Aorta (tissue), 5 donors: ENCODE measurements around the gene BICDL2. TPM values are rescaled to one million over a fixed set of nuclear protein-coding genes. Genes with fewer than 3 reads are reported as not detected.

Source experiments
- ATAC-seq: fragments of 200-7000 bp; cut with Tn5 transposase; one replicate; pipeline ENCODE4 v1.9.1; 2022; ENCODE audit warnings: moderate library complexity; ENCODE audit not compliant: low FRiP score
- DNase-seq, 2 donors: peaks; one replicate each; pipeline ENCODE4 v3.0.0-alpha.2; 2020
- H3K27ac ChIP-seq, 2 donors: one replicate each; pipeline ENCODE4 v1.5.1; 2013; ENCODE audit warnings: low read length in 2 of 2, mild to moderate bottlenecking in 2 of 2, moderate library complexity in 2 of 2, control low read depth in 1 of 2, inconsistent platforms in 1 of 2, low read depth in 1 of 2
- H3K27me3 ChIP-seq, 2 donors: one replicate each; pipeline ENCODE4 v1.6.1; 2013; ENCODE audit warnings: control low read depth in 1 of 2, low read length in 1 of 2, mild to moderate bottlenecking in 1 of 2, moderate library complexity in 1 of 2; ENCODE audit not compliant: insufficient read depth in 2 of 2, control insufficient read depth in 1 of 2
- H3K36me3 ChIP-seq, 2 donors: one replicate each; pipeline ENCODE4 v1.6.1; 2013; ENCODE audit warnings: control low read depth in 1 of 2, low read length in 1 of 2, mild to moderate bottlenecking in 1 of 2; ENCODE audit not compliant: insufficient read depth in 2 of 2, control insufficient read depth in 1 of 2
- H3K4me1 ChIP-seq, 2 donors: one replicate each; pipeline ENCODE4 v1.6.1; 2013; ENCODE audit warnings: low read length in 2 of 2, control low read depth in 1 of 2, mild to moderate bottlenecking in 1 of 2, moderate library complexity in 1 of 2; ENCODE audit not compliant: insufficient read depth in 2 of 2, control insufficient read depth in 1 of 2
- H3K4me3 ChIP-seq, 2 donors: one replicate each; pipeline ENCODE4 v1.5.1; 2013; ENCODE audit warnings: low read length in 2 of 2, control low read depth in 1 of 2, mild to moderate bottlenecking in 1 of 2
- H3K9me3 ChIP-seq: one replicate; pipeline ENCODE4 v1.6.1; 2013; ENCODE audit warnings: mild to moderate bottlenecking, low read length; ENCODE audit not compliant: control insufficient read depth
- WGBS, 2 donors: extraction: QIAGEN DNeasy Blood & Tissue Kit; methylation state at CpG; one replicate each; pipeline ENCODE4 v1.1.7; 2013; 5-methylcytosine and 5-hydroxymethylcytosine counted together
- intact Hi-C, 2 donors: fragments of 100-400 bp; cut with DNase I; formaldehyde crosslinking; loops; one replicate each; pipeline versions ENCODE4 v1.14.2 to v1.15.0; 2022
- polyA plus RNA-seq, 2 donors: library from polyadenylated mRNA; stranded (reverse); fragments of 200-250 nt; gene quantifications; one replicate each; pipeline ENCODE4 v1.2.3, GENCODE V29; 2013
- total RNA-seq, 2 donors: library from RNA; stranded (reverse); fragmentation: NEBNext Ultra II Directional; extraction: Animal tissue kit (Norgen Biotek cat#: 25700); gene quantifications; one replicate each; pipeline ENCODE4 v1.2.1, GENCODE V29; 2021
- donor health status: healthy with polysubstance abuse.
- donor health status: Bipolar disorder and iron deficiency.
- donor health status: DM: no; HTN: no; CAD: no.
- donor health status: DM: no; HTN: no; CAD: no.
- donor health status: DM: yes; HTN: yes; CAD: no.

The BICDL2 gene
- total and polyA plus RNA-seq, 4 donors = 0.05 to 3.6 (median 0.14) TPM

DNA sequence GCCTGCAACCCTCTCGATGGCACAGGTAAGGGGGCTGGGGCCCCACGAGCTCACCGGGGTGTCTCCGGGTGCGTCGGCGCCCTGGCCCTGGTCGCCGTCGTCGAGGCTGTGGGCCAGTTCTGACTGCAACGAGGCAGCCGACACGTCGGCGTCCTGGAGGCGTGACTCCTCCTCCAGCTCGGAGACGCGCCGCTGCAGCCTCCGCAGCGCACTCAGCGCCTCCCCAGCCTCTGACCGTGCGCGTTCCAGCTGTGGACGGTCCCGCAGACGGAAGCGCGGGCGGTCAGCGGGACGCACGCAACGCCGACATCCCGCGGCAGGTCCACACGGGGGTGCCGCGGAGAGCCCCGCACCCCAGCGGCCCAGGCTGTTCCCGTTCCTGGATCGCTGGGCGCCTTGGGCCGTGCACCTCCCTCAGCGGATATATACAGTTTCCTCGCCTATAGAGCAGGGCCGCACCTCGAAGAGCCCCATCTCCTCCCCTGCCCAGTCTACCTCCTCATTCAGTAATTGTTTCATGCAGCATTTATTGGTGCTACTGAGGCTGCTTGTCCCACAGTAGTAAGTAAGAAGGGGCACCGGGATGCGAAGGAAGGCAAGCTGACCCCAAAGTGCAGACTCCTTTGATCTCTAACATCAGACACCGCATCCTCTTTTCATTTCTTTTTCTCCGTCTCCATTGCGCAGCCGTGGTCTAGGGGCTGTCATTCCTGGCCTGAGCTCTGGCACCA is 7.1 kb downstream of the BICDL2 start:
- Histone ChIP-seq H3K4me1 (no peaks in the 10 kb centered on the region), H3K27me3 (no peaks in the 10 kb centered on the region), H3K9me3 (no peaks in the 10 kb centered on the region), H3K4me3 (no peak overlapping the region), H3K36me3 (peaks cover 0 to 1% of the 10 kb centered on the region in 2 donors), H3K27ac (no peak overlapping the region)
- intact Hi-C loops = no loop called here
- WGBS, 2 donors = 13 to 15% methylated on average over 55 to 59 of the region's 59 CpGs
- ATAC-seq (no peak), DNase-seq (peak in 1 of 2 donors; percentile 71)

DNA sequence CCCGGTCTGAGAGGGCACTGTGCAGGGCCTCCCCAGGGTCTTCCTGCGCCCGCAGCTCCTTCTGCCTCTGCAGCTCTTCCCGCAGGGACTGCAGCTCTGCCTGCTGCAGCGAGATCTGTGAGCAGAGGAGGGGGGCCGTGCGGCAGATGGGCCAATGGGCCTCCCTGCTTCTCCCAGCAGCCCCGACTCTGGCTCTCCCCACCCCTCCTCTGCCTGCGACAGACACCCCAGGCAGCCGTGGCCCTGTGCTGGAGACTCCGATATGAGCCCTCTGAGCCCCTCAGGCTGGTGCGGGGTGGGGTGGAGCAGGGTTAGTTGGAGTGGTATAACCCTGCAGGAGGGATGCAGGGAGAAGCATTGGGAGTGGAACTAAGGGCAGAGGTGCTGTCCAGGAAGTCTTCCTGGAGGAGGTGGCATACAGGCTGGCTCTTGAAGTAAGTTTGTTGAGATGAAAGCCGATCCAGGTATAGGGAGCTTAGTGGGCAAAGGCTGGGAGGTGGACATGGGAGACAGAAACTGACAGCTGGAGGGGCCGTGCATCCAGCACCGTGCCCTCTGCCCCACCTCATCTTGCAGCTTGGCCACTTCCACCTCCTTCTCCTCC is 7.9 kb downstream of the BICDL2 start:
- H3K27me3 ChIP-seq = no peaks in the 10 kb centered on the region
- no peaks in the 10 kb centered on the region for H3K9me3 ChIP-seq
- H3K4me3 ChIP-seq = no peak overlapping the region
- H3K27ac ChIP-seq = no peak overlapping the region
- DNase-seq = no peak
- intact Hi-C loops = no loop called here
- no peak for ATAC-seq
- peaks cover 0 to 1% of the 10 kb centered on the region in 2 donors for H3K36me3 ChIP-seq
- 41% methylated on average over 15 of the region's 15 CpGs for WGBS, 2 donors
- H3K4me1 ChIP-seq = no peaks in the 10 kb centered on the region

DNA sequence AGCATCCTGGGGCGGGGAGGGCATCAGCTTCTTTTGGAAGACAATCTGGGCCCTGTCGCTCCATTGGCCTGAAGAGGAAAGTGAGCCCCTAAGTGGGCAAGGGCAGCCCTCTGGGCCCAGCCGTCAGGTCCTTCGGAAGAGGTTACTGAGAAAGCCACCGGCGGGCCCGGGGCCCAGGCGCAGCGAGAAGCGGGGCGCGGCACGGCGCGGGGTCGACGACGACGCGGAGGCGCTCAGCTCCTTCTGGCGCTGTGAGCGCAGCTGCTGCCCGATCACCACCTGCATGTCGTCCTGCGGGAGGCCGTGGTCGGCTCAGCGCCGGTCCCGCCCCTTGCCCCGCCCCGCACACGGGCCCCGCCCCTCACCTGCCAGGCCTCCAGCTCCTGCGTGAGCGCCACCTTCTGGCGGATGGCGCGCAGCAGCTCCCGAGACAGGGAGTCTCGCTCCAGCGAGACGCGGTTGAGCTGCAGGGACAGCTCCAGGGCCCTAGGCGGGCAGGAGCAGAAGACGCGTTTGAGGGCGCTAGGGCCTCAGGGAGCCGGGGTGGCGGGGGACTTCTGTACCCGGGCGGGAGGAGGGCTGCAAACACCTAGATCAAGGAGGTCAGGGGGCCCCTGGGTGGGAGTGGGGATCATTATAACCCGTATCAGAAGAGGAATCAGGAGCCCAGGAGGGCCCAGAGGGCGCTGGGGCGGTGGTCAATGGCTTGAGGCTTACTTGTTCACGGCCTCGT is 8.6 kb downstream of the BICDL2 start:
- Histone ChIP-seq H3K27me3 (no peaks in the 10 kb centered on the region), H3K36me3 (peaks cover 0 to 1% of the 10 kb centered on the region in 2 donors), H3K4me1 (no peaks in the 10 kb centered on the region), H3K9me3 (no peaks in the 10 kb centered on the region), H3K4me3 (no peak overlapping the region), H3K27ac (no peak overlapping the region)
- no peak for ATAC-seq
- DNase-seq = peak; percentile 80 to 92
- 28 to 33% methylated on average over 56 to 58 of the region's 58 CpGs for WGBS, 2 donors
- intact Hi-C loops = no loop called here

DNA sequence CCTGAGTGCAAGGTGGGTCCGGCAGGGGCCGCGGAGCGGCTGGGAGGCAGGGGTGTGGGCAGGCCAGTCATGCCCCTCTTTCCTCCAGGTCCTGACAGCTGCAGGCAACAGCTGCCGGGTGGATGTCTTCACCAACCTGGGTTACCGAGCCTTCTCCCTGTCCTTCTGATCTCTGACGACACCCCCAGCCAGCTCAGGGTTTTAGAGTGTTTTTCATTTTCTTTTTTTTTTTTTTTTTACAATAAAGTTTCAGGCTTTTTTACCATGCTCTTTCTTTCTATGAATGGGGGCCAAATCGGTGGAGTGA is 9.3 kb downstream of the BICDL2 start:
- peaks cover 0 to 1% of the 10 kb centered on the region in 2 donors for H3K36me3 ChIP-seq
- intact Hi-C loops = no loop called here
- H3K27ac ChIP-seq = no peak overlapping the region
- H3K4me3 ChIP-seq = no peak overlapping the region
- WGBS, 2 donors = 88 to 92% methylated on average over 8 of the region's 8 CpGs
- no peaks in the 10 kb centered on the region for H3K27me3 ChIP-seq
- H3K4me1 ChIP-seq = no peaks in the 10 kb centered on the region
- H3K9me3 ChIP-seq = no peaks in the 10 kb centered on the region
- DNase-seq = no peak
- ATAC-seq = no peak

DNA sequence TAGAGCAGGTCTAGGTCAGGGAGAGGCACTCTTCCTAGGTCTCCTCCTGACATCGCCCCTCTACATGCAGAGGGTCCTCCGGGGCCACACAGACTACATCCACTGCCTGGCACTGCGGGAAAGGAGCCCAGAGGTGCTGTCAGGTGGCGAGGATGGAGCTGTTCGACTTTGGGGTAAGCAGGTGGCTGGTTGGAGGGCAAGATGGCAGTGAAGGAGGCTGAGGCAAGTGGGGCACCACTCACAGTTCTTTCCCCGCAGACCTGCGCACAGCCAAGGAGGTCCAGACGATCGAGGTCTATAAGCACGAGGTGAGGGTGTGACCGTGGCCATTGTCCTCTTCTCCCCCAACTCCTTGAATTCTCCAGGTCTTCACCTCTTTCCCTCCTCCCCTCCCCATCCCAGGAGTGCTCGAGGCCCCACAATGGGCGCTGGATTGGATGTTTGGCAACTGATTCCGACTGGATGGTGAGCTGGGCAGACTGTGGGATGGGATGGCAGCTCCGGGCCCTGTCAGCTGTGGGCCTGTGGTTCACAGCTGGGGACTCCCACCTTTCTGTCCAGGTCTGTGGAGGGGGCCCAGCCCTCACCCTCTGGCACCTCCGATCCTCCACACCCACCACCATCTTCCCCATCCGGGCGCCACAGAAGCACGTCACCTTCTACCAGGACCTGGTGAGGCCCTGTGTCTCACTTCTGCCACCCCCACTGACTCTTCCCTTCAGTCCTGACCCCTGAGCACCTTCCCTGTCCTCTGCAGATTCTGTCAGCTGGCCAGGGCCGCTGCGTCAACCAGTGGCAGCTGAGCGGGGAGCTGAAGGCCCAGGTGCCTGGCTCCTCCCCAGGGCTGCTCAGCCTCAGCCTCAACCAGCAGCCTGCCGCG is 9.9 kb downstream of the BICDL2 start:
- DNase-seq (peak in 1 of 2 donors; percentile 53), ATAC-seq (no peak)
- H3K9me3 ChIP-seq = no peaks in the 10 kb centered on the region
- H3K4me3 ChIP-seq = no peak overlapping the region
- 94 to 95% methylated on average over 23 to 24 of the region's 24 CpGs for WGBS, 2 donors
- no peaks in the 10 kb centered on the region for H3K4me1 ChIP-seq
- peaks cover 0 to 1% of the 10 kb centered on the region in 2 donors for H3K36me3 ChIP-seq
- no peaks in the 10 kb centered on the region for H3K27me3 ChIP-seq
- no peak overlapping the region for H3K27ac ChIP-seq
- intact Hi-C loops = no loop called here

DNA sequence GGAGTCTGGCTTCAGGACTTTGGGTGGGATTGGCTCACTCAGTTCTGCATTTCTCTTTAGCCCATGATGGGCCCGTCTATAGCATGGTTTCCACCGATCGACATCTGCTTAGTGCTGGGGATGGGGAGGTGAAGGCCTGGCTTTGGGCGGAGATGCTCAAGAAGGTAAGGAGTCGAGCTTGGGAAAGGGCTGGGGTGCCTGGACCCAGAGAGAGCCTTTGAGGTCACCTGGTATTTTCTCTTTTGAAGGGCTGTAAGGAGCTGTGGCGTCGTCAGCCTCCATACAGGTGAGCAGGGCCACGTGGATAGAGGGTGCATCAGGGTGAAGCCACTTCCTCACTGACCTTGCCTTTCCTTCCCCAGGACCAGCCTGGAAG is 10.8 kb downstream of the BICDL2 start:
- no peak overlapping the region for H3K4me3 ChIP-seq
- no peaks in the 10 kb centered on the region for H3K9me3 ChIP-seq
- intact Hi-C loops = no loop called here
- H3K27me3 ChIP-seq = no peaks in the 10 kb centered on the region
- H3K27ac ChIP-seq = no peak overlapping the region
- peaks cover 0 to 1% of the 10 kb centered on the region in 2 donors for H3K36me3 ChIP-seq
- ATAC-seq (no peak), DNase-seq (no peak)
- H3K4me1 ChIP-seq = no peaks in the 10 kb centered on the region
- WGBS, 2 donors = 90 to 93% methylated on average over 8 of the region's 8 CpGs

DNA sequence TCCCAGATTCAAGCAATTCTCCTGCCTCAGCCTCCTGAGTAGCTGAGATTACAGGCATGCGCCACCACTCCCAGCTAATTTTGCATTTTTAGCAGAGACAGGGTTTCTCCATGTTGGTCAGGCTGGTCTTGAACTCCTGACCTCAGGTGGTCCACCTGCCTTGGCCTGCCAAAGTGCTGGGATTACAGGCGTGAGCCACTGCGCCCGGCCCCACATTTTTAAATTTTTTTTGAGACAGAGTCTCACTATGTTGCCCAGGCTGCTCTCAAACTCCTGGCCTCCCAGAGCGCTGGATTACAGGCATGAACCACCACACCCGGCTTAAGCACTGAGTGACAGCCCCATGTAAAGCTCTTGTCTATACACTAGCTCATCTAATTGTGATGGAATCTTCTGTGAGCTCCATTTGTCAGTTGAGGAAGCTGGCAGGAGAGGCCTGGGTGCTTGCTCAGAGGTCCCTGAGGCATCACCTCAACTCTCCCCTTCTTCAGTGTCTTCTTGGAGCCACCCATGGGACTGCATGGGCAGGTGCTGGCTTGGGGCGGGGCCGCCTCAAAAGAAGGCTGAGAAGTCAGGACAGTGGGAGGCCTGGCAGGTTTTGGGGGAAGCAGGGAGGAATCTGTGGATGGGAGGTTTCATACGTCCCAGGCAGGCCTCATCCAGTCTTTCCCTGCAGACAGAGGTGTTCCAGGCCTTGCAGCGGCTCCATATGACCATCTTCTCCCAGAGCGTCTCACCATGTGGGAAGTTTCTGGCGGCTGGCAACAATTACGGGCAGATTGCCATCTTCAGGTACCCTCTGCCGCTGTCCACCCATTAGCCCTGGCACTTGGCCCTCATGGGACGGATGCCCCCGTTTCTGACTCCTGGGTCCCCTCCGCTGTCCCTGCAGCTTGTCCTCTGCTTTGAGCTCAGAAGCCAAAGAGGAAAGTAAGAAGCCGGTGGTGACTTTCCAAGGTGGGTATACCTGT is 11.4 kb downstream of the BICDL2 start:
- ATAC-seq (no peak), DNase-seq (peak in 1 of 2 donors; percentile 49)
- intact Hi-C loops = no loop called here
- Histone ChIP-seq H3K9me3 (no peaks in the 10 kb centered on the region), H3K27me3 (no peaks in the 10 kb centered on the region), H3K4me1 (no peaks in the 10 kb centered on the region), H3K27ac (no peak overlapping the region), H3K4me3 (no peak overlapping the region), H3K36me3 (peaks cover 0 to 1% of the 10 kb centered on the region in 2 donors)
- WGBS, 2 donors = 92 to 95% methylated on average over 18 of the region's 18 CpGs
